ENCODE data around the gene ATXN3L. TPM values are rescaled to one million over a fixed set of nuclear protein-coding genes. Genes with fewer than 3 reads are reported as not detected.

ATXN3L gene
- not detected in 2 replicates for total RNA-seq

DNA sequence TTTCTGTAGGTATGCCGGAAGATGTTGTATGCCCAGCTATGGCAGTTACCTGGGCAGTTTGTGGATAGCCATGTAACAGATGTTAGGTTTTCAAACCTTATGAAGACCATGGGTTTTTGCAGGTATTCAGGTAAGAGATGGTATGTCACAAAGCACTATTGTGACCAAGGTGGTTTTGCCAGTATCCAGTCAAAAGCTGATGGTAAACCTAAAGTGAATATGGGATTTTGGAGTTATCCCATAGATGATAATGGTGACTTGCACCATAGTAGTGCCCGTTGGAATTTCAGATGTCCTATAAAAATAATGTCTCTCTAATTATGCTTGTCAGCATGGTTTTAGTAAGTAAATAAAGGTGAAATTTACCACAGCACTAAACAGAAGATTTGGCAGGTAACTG is at the start of gene ATXN3L:
Gene ATXN3L, minus strand, starts transcription at position 101 of the 400 bp plus-strand sequence. CDS start 119 bp downstream, outside the sequence.

Other genes starting within 250 kb of the ATXN3L start
- gene EGFL6, start 249.5 kb upstream of the ATXN3L start, total RNA-seq, result under 0.01 TPM in 1 of 2 replicates, not detected in the other

All from subcutaneous preadipocyte (primary cell).